HepG2 (cell line): ENCODE results near the gene MBLAC1. TPM values are rescaled to one million over a fixed set of nuclear protein-coding genes. Genes with fewer than 3 reads are reported as not detected.

ENCODE experiments used
- AKNA ChIP-seq: sonication (generic); formaldehyde crosslinking; IDR thresholded peaks from 2 replicates; pipeline ENCODE4 v1.4.0; 2020; ENCODE audit warnings: missing genetic modification reagents, borderline replicate concordance
- DNMT1 ChIP-seq: sonication (generic); formaldehyde crosslinking; IDR thresholded peaks from 2 replicates; pipeline ENCODE4 v1.5.1; 2020; ENCODE audit warnings: mild to moderate bottlenecking, missing genetic modification reagents
- FOXA3 ChIP-seq: IDR thresholded peaks from 2 replicates; pipeline ENCODE4 v1.6.1; 2016; ENCODE audit warnings: missing genetic modification reagents, missing compliant biosample characterization
- FOXO4 ChIP-seq: sonication (generic); formaldehyde crosslinking; conservative IDR thresholded peaks from 2 replicates; pipeline ENCODE4 v1.8.1; 2023; ENCODE audit warnings: missing genetic modification reagents
- GATAD2A ChIP-seq: IDR thresholded peaks from 2 replicates; pipeline ENCODE4 v1.6.1; 2016
- HHEX ChIP-seq: IDR thresholded peaks from 2 replicates; pipeline ENCODE4 v1.6.1; 2016; ENCODE audit warnings: control low read depth
- MEIS2 ChIP-seq: sonication (generic); formaldehyde crosslinking; IDR thresholded peaks from 2 replicates; pipeline ENCODE4 v1.9.0; 2021; ENCODE audit warnings: mild to moderate bottlenecking, missing genetic modification reagents
- NFRKB ChIP-seq: fragments of 450-650 bp; IDR thresholded peaks from 2 replicates; pipeline ENCODE4 v1.6.1; 2017
- PRDM15 ChIP-seq: sonication (generic); formaldehyde crosslinking; IDR thresholded peaks from 2 replicates; pipeline ENCODE4 v1.4.0; 2020; ENCODE audit warnings: missing genetic modification reagents
- RFX3 ChIP-seq: IDR thresholded peaks from 2 replicates; pipeline ENCODE4 v1.6.1; 2016; ENCODE audit warnings: missing biosample characterization, missing genetic modification reagents
- SATB2 ChIP-seq: sonication (generic); formaldehyde crosslinking; IDR thresholded peaks from 2 replicates; pipeline ENCODE4 v1.5.0; 2020; ENCODE audit warnings: missing genetic modification reagents
- SMAD9 ChIP-seq: sonication (generic); formaldehyde crosslinking; IDR thresholded peaks from 2 replicates; pipeline ENCODE4 v1.5.1; 2020; ENCODE audit warnings: mild to moderate bottlenecking, missing genetic modification reagents
- SNAPC5 ChIP-seq: sonication (generic); formaldehyde crosslinking; IDR thresholded peaks from 2 replicates; pipeline ENCODE4 v1.8.1; 2023; ENCODE audit warnings: mild to moderate bottlenecking, missing genetic modification reagents, borderline replicate concordance
- TEAD2 ChIP-seq: sonication (generic); formaldehyde crosslinking; IDR thresholded peaks from 2 replicates; pipeline ENCODE4 v1.9.0; 2021; ENCODE audit warnings: missing genetic modification reagents
- TFE3 ChIP-seq: IDR thresholded peaks from 2 replicates; pipeline ENCODE4 v1.6.1; 2016
- TP53 ChIP-seq: sonication (generic); formaldehyde crosslinking; conservative IDR thresholded peaks from 2 replicates; pipeline ENCODE4 v1.4.0; 2020; ENCODE audit warnings: missing genetic modification reagents
- ZBTB8A ChIP-seq: sonication (generic); formaldehyde crosslinking; IDR thresholded peaks from 2 replicates; pipeline ENCODE4 v1.4.0; 2020; ENCODE audit warnings: mild to moderate bottlenecking, low read depth, missing genetic modification reagents, borderline replicate concordance
- ZNF124 ChIP-seq: sonication (generic); formaldehyde crosslinking; IDR thresholded peaks from 2 replicates; pipeline ENCODE4 v1.4.0; 2020; ENCODE audit warnings: missing genetic modification reagents
- polyA plus RNA-seq, 8 experiments: library from polyadenylated mRNA; depleted of rRNA in 3 of 8; stranded (reverse) in 7 of 8; unstranded in 1 of 8; fragments of >200 nt; fragmentation: Illumina TruSeq in 4 of 8; extraction: Trizol in 4 of 8; gene quantifications; 2 replicates each; pipeline versions ENCODE4 v1.2.1 to v1.2.3, GENCODE V29; 2011 to 2016; ENCODE audit warnings: low read depth in 4 of 8, missing spikeins in 1 of 8, mixed read lengths in 1 of 8; ENCODE audit not compliant: insufficient read depth in 1 of 8
- total RNA-seq, 5 experiments: library from RNA; depleted of rRNA; stranded (reverse); fragments of >200 nt; fragmentation: Illumina TruSeq; extraction: Trizol; gene quantifications; 2 replicates each; pipeline ENCODE4 v1.2.3, GENCODE V29; 2016; ENCODE audit warnings: low read depth in 1 of 5

Gene MBLAC1
- total and polyA plus RNA-seq, 2 of the 13 experiments (the other 11 are each of a cell fraction or from before 2014, with no cell fraction given) = 0.79 to 2.1 TPM

GRCh38 chr7:100100420-100101015, 26.2 kb upstream of the MBLAC1 start (continued):
- no peak; the same call in 1 of the 2 replicates for TF ChIP-seq AKNA
- 0 out of 2 replicates have a peak, but pooled peaks have one; percentile 15 for TF ChIP-seq MEIS2 (CRISPR knock-in tag)
- no peak for TF ChIP-seq RFX3
- peak; percentile 44 for TF ChIP-seq GATAD2A (CRISPR knock-in tag)
- TF ChIP-seq SNAPC5 = no peak
- TF ChIP-seq NFRKB = no peak
- peak; percentile 46; the same call in 1 of the 2 replicates for TF ChIP-seq ZNF124 (CRISPR knock-in tag)
- TF ChIP-seq TEAD2 = no peak
- TF ChIP-seq HHEX (CRISPR knock-in tag) = no peak
- no peak for TF ChIP-seq SMAD9 (CRISPR knock-in tag)
- no peak for TF ChIP-seq FOXO4 (CRISPR knock-in tag)
- TF ChIP-seq FOXA3 = peak; percentile 92
- TF ChIP-seq TP53 = no peak
- no peak for TF ChIP-seq SATB2 (CRISPR knock-in tag)
- TF ChIP-seq DNMT1 (CRISPR knock-in tag) = no peak
- TF ChIP-seq ZBTB8A (CRISPR knock-in tag) = peak; percentile 67; the same call in 1 of the 2 replicates
- TF ChIP-seq TFE3 (CRISPR knock-in tag) = peak; percentile 43; the same call in 1 of the 2 replicates
- TF ChIP-seq PRDM15 (CRISPR knock-in tag) = peak; percentile 46
